Right atrium auricular region (tissue), 2 donors: ENCODE results near the gene GLS. TPM values are rescaled to one million over a fixed set of nuclear protein-coding genes. Genes with fewer than 3 reads are reported as not detected.

Experiments used
- DNase-seq: peaks from one replicate; pipeline ENCODE4 v3.0.0-alpha.2; 2019; ENCODE audit warnings: low spot score
- H3K27ac ChIP-seq, 2 donors: fragments of 200-600 bp; sonication (generic); 1 replicate in 1 of 2; 2 replicates in 1 of 2; pipeline ENCODE4 v1.5.1; 2016 to 2019
- H3K27me3 ChIP-seq, 2 donors: fragments of 200-600 bp; sonication (generic); one replicate each; pipeline versions ENCODE4 v1.5.1 to v1.6.0; 2017 to 2019
- H3K36me3 ChIP-seq: fragments of 200-600 bp; sonication (generic); one replicate; pipeline ENCODE4 v1.5.1; 2016
- H3K4me1 ChIP-seq, 2 donors: fragments of 200-600 bp; sonication (generic); one replicate each; pipeline versions ENCODE4 v1.5.1 to v1.6.0; 2017 to 2019
- H3K4me3 ChIP-seq, 2 donors: fragments of 200-600 bp; sonication (generic); 1 replicate in 1 of 2; 2 replicates in 1 of 2; pipeline ENCODE4 v1.5.1; 2017 to 2019; ENCODE audit warnings: mild to moderate bottlenecking in 1 of 2, moderate library complexity in 1 of 2
- H3K9me3 ChIP-seq, 2 donors: fragments of 200-600 bp; sonication (generic); one replicate each; pipeline ENCODE4 v1.5.1; 2019
- total RNA-seq, 2 donors: library from RNA; depleted of rRNA; stranded (reverse); fragments of >200 nt; gene quantifications; one replicate each; pipeline ENCODE4 v1.1.0, GENCODE V29; 2016
- TF ChIP-seq, protein P1 (sequence below), 2 donors: fragments of 200-600 bp; sonication (generic); IDR thresholded peaks; one replicate each; pipeline ENCODE4 v1.5.1; 2019; ENCODE audit warnings: antibody characterized with exemption in 2 of 2

GLS gene
- total RNA-seq, 2 donors from 2014 or later = 53.7 to 77.2 TPM

- Histone ChIP-seq H3K36me3 (peaks cover 40% of the 10 kb centered on the region), H3K27ac (no peak overlapping the region), H3K27me3 (no peaks in the 10 kb centered on the region), H3K4me3 (no peak overlapping the region), H3K9me3 (no peaks in the 10 kb centered on the region), H3K4me1 (no peaks in the 10 kb centered on the region)
- no peak for DNase-seq
- TF ChIP-seq, protein P1, sequence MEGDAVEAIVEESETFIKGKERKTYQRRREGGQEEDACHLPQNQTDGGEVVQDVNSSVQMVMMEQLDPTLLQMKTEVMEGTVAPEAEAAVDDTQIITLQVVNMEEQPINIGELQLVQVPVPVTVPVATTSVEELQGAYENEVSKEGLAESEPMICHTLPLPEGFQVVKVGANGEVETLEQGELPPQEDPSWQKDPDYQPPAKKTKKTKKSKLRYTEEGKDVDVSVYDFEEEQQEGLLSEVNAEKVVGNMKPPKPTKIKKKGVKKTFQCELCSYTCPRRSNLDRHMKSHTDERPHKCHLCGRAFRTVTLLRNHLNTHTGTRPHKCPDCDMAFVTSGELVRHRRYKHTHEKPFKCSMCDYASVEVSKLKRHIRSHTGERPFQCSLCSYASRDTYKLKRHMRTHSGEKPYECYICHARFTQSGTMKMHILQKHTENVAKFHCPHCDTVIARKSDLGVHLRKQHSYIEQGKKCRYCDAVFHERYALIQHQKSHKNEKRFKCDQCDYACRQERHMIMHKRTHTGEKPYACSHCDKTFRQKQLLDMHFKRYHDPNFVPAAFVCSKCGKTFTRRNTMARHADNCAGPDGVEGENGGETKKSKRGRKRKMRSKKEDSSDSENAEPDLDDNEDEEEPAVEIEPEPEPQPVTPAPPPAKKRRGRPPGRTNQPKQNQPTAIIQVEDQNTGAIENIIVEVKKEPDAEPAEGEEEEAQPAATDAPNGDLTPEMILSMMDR (IDR thresholded peaks at IDR 0.05) = no peak
Measured at GRCh38 chr2:190929919-190930318, 49.3 kb downstream of the GLS start.

GRCh38 chr2:190930411-190930810, 49.8 kb downstream of the GLS start:
- peaks cover 37% of the 10 kb centered on the region for H3K36me3 ChIP-seq

DNA sequence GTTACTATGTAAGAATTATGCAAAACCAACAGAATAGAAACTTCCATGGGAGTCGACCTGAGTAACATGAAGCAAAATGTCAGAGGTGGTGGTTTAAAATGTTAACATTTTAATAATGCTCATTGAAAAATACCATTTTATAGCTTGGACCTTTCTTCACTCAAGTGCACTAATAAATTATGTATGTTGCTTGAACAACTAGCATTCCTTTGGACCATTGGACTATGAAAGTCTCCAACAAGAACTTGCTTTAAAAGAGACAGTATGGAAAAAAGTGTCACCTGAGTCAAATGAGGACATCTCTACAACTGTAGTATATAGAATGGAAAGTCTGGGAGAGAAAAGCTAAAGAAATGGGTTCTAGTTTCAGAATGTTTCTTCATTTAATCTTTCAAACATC, 51.9 kb downstream of the GLS start:
- H3K4me1 ChIP-seq = no peaks in the 10 kb centered on the region
- H3K4me3 ChIP-seq = no peak overlapping the region
- DNase-seq = no peak
- H3K27ac ChIP-seq = no peak overlapping the region
- H3K27me3 ChIP-seq = no peaks in the 10 kb centered on the region
- peaks cover 34% of the 10 kb centered on the region for H3K36me3 ChIP-seq
- H3K9me3 ChIP-seq = no peaks in the 10 kb centered on the region
- TF ChIP-seq, protein P1 (IDR thresholded peaks at IDR 0.05) = no peak

More at GRCh38 chr2:190930411-190930810, 49.8 kb downstream of the GLS start:
- H3K4me1 ChIP-seq = no peaks in the 10 kb centered on the region
- no peak overlapping the region for H3K27ac ChIP-seq
- no peaks in the 10 kb centered on the region for H3K9me3 ChIP-seq
- TF ChIP-seq, protein P1 (IDR thresholded peaks at IDR 0.05) = no peak
- no peak overlapping the region for H3K4me3 ChIP-seq
- no peaks in the 10 kb centered on the region for H3K27me3 ChIP-seq
- DNase-seq = no peak

- H3K9me3 ChIP-seq = no peaks in the 10 kb centered on the region
- peaks cover 34% of the 10 kb centered on the region for H3K36me3 ChIP-seq
- no peak for DNase-seq
- no peaks in the 10 kb centered on the region for H3K27me3 ChIP-seq
- peaks cover 0 to 1% of the 10 kb centered on the region in 2 donors for H3K4me1 ChIP-seq
- TF ChIP-seq, protein P1 (IDR thresholded peaks at IDR 0.05) = no peak
- H3K27ac ChIP-seq = no peak overlapping the region
- H3K4me3 ChIP-seq = no peak overlapping the region
Measured at GRCh38 chr2:190933361-190933760, 52.7 kb downstream of the GLS start.

GRCh38 chr2:190935054-190935453, 54.4 kb downstream of the GLS start:
- DNase-seq = no peak
- Histone ChIP-seq H3K27ac (no peak overlapping the region), H3K36me3 (peaks cover 26% of the 10 kb centered on the region), H3K9me3 (no peaks in the 10 kb centered on the region), H3K4me1 (peaks cover 0 to 11% of the 10 kb centered on the region in 2 donors), H3K27me3 (no peaks in the 10 kb centered on the region), H3K4me3 (no peak overlapping the region)
- TF ChIP-seq, protein P1 (IDR thresholded peaks at IDR 0.05) = no peak

DNA sequence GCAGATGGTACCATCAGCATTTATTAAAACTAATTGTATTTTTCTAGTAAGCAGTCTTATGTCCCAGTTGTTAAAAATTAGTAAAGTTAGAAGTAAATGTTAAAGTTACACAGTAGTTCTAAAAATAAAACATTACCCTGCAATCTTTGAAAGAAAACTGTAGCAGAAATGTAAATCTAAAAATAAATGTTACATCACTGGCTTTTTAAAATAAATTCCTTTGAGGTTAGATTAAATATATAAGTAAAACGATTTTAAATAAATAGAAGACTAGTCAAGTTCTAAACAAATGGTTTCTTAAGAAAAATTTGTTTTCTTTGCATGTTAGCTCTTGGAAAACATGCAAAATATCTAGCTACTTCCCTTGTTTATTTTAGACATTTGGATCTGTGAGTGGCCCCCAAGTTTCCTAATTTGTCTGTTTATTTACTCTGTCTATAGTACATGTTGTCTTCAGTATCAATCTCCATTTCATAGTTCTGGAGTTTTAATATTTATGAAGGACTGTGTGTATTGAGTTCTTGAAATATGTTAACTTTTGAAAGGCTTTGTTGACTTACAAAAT, 58.2 kb downstream of the GLS start:
- H3K36me3 ChIP-seq = no peaks in the 10 kb centered on the region

More for the DNA sequence above, 58.2 kb downstream of the GLS start:
- Histone ChIP-seq H3K27ac (no peak overlapping the region), H3K4me1 (peaks cover 0 to 21% of the 10 kb centered on the region in 2 donors), H3K27me3 (no peaks in the 10 kb centered on the region), H3K9me3 (no peaks in the 10 kb centered on the region), H3K4me3 (no peak overlapping the region)
- TF ChIP-seq, protein P1 (IDR thresholded peaks at IDR 0.05) = no peak
- no peak for DNase-seq
